ENCODE measurements around the gene RGP1.
A peak's percentile ranks its signal among the peaks of the same experiment; 100 is the strongest.

RGP1 gene, protein sequence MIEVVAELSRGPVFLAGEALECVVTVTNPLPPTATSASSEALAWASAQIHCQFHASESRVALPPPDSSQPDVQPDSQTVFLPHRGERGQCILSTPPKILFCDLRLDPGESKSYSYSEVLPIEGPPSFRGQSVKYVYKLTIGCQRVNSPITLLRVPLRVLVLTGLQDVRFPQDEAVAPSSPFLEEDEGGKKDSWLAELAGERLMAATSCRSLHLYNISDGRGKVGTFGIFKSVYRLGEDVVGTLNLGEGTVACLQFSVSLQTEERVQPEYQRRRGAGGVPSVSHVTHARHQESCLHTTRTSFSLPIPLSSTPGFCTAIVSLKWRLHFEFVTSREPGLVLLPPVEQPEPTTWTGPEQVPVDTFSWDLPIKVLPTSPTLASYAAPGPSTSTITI

GRCh38 chr9:35748858-35749514 lies at the start of gene RGP1, which contains the start of gene GBA2:
RGP1 (plus strand) TSS chr9:35749287; CDS start chr9:35749756, 469 bp downstream.
GBA2 (minus strand) TSS chr9:35749228; CDS start chr9:35748704, 524 bp downstream.
- DNase-seq: no peak

GRCh38 chr9:35700031-35700430 lies 49.1 kb upstream of the RGP1 start:
- no peak for DNase-seq

DNA sequence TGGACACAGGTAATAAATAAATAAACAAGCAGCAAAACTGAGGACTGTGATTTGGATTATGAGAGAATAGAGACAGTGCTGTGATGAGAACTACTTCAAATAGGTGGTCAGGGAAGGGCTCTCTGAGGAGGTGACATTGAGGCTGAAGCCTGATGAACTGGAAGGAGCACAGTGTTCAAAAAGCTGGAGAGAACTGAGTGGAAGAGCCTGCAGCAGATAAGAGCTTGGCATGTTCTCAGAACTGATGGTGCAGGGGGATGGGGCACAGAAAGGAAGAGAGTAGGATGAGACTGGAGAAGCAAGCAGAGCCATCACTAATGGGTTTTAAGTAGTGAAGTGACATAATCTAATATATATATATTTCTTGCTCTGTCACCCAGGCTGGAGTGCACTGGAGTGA lies 48.1 kb upstream of the RGP1 start:
- DNase-seq: no peak

DNA sequence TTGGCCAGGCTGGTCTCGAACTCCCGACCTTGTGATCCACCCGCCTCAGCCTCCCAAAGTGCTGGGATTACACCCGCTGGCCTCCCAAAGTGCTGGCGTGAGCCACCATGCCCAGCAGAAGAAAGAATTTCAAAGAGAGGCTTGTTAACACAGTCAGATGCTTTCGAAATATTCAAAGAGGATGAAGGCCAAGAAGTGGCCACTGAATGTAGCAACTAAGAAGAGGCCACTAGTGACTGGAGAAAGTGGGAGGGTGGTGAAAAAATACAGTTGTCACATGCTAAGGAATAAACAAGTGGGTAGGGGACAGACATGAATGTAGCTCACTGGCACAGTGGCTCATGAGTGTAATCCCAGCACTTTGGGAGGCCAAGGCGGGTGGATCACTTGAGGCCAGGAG lies 46.4 kb upstream of the RGP1 start:
- DNase-seq: no peak

DNA sequence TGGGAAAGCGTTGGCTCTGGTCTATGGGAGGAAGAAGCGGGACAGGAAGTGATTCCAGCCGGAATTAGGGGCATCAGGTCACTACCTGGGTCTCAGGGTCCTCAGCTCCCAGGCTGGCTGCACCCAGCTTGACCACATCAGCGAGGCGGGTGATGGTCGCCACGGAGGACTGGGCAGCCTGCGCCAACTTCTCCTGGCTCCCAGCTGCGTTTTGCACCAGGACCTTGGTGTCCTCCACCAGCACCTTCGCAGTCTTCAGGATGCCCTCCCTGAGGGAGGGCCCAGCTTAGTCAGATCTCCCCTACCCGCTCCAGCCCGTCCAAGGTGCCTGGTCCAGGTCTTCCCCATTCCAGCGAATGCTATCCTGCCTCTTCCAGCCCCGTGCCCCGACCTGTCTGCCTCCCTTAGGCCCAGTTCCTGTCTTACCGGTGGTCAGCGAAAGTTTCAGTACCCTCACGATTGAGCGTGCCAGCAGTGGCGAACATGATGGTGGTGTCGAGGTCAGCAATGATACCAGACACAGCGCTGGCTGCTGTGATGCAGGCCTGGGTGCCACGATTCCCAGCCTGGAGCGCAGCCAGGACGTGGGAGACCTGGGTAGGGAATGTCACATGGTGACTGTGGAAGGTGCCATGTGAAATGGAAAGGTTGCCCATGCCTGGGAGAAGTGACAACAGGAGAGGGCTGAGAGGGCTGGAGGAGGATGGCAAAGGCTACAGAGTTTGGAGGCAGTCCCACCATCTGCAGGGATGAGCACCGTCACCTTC lies 45.0 kb upstream of the RGP1 start:
- DNase-seq: no peak

DNA sequence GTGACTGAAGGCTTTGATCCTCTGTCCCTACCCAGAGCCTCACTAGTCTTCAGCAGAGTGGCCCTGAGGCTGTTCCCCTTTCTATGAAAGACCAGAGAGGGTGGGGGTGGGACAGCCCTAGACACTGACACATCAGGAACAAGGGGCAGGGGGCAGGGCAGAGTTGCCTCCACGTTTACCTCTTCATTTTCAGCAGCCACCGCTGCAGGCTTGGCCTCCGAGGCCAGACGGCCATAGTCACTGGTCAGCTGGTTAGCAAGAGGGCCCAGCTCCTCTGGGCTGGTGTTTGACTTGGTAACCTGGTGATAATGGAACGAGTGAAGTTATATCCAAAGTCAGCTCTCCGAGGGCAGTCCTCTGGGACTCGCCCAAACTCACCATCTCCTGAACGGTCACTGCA lies 43.7 kb upstream of the RGP1 start:
- DNase-seq: no peak

DNA sequence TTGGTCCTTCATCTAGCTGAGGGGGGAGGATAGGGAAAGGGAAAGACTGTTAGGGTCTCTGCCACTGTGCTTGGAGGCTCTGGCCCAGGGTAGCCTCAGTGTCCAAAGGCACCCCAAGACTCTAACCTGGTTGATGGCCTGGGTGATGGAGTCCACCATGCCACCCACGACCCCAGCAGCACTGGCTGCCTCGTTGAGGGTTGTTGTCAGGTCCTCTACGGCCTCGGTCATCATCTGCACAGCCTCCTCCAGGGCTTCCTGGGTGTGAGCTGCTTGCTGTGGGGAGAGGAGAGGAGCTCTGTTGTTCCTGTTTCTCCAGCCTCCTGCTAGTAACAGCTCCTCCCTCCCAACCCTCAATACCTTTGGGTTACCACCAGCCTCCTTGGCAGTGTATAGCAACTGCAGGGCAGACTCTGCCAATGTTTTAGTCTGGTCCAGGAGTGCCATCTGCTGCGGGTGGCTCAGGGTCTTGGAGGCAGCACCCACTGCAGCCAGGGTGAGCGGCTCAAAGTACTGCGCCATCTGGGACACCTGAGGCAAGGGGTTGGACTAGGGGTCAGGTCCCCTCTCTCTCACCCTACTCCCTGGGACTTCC lies 43.2 kb upstream of the RGP1 start:
- no peak for DNase-seq

DNA sequence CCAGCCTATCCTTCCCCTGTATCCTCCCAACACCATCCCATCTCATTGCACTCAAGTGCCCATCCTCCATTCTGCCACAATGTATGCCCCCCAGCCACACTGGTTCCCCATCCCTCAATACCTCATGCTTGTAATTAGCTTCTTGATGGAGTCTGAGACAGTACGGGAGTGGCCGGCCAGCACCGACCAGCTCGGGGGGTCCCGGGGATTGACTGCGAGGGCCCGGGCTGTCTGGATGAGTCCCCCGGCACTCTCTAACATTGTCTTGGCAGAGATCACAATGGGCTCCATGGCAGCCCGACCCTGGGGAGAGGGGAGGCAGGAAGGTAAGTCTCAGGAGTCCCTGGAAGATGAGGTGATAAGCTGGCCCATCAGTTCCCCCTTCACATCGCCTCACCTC lies 42.1 kb upstream of the RGP1 start:
- no peak for DNase-seq

DNA sequence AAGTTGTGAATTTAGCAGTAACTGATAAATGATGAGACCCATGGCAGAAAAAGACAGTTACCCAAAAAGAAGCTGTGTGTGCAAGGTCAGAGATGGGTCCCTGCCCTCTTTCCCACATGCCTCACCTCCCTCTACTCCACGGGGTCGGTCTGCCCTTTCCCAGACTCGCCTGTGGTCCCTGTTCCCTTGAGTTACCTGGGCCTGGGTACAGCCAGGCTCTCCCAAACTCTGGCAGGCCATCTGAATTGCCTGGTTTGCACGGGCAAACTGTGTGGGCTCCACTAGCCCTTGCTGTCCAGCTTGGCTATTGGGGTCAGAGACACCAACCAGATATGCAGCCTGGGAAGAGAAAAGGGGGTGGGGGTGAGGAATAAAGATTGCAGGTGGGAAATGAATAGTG lies 40.9 kb upstream of the RGP1 start:
- no peak for DNase-seq

- no peak for DNase-seq
These were observed 38.1 kb upstream of the RGP1 start for GRCh38 chr9:35710818-35711500.

GRCh38 chr9:35711501-35712428 lies 37.3 kb upstream of the RGP1 start:
- no peak for DNase-seq

- no peak for DNase-seq
These were observed 36.2 kb upstream of the RGP1 start for GRCh38 chr9:35712762-35713400.

DNA sequence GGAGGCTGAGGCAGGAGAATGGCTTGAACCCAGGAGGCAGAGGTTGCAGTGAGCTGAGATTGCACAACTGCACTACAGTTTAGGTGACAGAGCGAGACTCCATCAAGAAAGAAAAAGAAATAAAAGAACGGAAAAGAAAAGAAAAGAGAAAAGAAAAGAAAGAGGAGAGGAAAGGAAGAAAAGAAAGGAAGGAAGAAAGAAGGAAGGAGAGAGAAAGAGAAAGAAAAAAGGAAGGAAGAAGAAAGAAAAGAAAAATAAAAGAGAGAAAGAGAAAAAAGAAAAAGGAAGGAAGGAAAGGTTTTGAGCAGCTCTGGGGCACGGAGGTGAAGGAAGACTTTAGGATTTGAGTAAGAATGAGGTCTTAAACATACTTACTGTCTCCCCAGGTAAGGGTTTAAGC lies 35.5 kb upstream of the RGP1 start:
- no peak for DNase-seq

- no peak for DNase-seq
These were observed 35.0 kb upstream of the RGP1 start for GRCh38 chr9:35714123-35714522.

DNA sequence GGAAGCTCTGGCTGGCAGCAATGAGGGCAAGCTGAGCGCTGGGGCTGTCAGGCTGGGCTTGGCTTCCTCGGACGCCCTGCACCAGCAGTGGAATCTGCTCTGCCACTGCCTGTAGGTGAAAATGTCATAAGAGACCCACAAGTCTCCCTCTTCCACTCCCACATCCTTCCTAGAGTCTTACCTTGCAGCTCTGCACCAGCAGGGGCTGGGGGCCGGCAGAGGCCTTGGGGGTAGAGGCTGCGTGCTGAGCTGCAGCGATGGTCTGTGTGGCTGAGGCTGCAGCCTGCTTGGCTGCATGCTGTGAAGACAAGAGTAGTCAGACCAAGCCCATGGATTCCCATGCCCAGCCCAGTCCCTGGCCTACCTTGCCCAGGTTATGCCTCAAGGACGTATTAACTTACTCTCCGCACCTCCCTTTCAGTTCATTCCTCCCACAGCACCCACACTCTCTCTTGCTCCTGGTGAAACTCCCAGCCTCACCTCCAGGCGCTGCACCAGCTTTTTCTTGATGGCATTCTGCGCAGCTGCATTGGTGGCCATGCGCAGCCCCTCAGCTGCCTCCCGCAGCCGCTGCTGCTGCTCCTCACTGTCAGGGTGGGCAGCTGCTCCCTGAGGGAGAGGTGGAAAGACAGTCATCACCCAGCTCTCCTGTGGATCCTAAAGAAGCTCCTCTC lies 34.4 kb upstream of the RGP1 start:
- no peak for DNase-seq

DNA sequence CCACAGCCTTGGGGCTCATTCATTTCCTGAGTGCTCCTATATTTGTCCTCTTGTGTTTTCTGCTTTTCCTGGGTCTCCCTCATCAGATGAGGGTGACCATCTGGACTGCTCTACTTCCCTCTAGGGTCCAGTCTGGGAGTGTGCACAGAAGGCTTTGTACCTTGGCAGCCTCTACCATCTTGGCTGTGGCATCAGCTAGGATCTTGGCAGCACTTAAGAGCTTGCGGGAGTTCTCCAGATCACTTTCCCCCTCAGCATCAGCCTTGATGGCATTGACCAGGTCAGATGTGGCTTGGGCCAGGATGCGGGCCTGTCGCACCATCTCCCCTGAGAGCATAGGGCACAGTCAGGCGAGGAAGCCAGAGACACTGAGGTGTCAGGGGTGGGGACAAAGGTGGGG lies 32.9 kb upstream of the RGP1 start:
- no peak for DNase-seq

DNA sequence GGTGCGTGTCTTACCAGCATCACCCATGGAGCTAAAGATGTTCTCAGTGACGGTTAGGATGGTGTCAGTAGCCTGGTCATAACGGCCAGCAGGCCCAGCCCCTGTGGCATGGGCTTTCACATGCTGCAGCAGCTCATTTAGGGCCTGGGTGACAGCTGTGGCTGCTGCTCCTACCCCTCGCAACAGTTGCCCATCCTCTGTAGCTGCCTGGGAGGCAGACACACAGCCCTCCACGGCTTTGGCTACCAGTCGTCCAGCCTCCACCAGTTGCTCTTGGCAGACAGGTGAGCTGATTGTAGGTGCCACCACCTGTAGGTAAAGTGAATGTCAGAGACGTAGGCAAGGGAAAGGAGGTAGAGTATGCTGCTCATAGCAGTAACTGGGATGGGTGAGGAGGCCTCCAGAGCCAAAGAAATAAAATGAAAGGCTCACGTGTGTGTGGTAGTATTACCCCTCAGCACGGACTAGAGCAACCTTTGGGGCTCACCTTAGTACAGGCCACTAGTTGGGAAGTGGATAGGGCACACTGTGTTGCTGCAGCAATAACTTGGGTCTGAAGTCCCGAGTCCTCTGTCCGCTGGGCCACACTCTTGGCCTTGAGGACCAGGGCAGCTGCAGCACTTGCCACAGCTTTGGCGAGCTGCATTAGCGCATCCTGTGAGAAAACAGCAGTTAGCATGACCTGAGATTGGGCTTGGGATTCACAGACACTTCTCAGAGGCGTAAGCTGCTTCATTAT lies 31.8 kb upstream of the RGP1 start:
- no peak for DNase-seq

DNA sequence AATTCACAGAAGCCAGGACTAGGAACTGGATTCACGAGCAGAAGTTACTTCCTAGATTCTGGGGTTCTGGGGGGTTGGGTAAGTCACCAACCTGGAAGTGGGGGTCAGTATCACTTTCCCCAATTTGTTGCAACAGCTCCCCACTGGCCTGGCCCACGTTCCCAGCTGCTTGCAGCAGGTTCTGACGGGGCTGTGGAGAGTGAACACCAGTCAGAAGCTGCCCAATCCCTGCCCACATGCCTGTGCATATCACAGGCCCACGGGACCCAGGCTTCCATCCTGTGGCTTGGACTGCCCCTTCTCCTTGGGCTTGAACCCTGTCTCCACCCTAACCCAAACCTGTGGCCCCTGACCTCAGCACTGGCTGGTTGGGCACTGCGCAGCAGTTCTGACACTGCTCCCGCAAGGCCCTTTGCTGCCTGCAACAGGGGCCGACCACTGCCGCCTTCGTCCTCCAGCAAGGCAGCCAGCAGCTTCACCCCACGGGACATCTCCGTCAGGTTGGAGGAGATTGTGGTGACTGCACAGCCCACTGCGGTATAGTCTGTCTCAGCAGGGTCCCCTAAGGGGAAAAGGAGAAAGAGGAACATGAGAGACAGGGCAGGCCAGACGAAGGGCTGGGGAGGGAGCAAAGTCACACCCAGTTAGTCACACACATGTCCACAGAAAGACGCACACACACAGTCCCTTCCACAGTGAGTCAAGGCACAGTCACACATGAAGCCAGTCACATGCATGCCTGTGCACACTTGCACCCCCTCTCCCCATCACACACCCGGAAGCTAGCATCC lies 30.2 kb upstream of the RGP1 start:
- peak; percentile 14 for DNase-seq

- DNase-seq: no peak
These were observed 29.5 kb upstream of the RGP1 start for GRCh38 chr9:35719546-35719945.

Measured in SIG-M5 (cell line).